GM23338 (cell line): ENCODE results near the gene RXRA. TPM values are rescaled to one million over a fixed set of nuclear protein-coding genes. Genes with fewer than 3 reads are reported as not detected.

Source experiments
- ATAC-seq: fragments of 200-7000 bp; cut with Tn5 transposase; 3 replicates; pipeline ENCODE4 v1.9.1; 2020
- DNase-seq: peaks from one replicate; pipeline ENCODE4 v3.0.0-alpha.2; 2015; ENCODE audit warnings: low spot score
- H2AFZ ChIP-seq: fragments of 200-600 bp; sonication (generic); 2 replicates; pipeline ENCODE4 v1.8.0; 2016; ENCODE audit warnings: antibody characterized with exemption, mild to moderate bottlenecking, moderate library complexity
- H3F3A ChIP-seq: fragments of 200-600 bp; sonication (generic); replicated peaks from 2 replicates; pipeline ENCODE4 v1.8.0; 2017; ENCODE audit warnings: antibody characterized with exemption, mixed run types, low read depth
- H3K27ac ChIP-seq: fragments of 200-600 bp; sonication (generic); 2 replicates; pipeline ENCODE4 v1.6.1; 2016; ENCODE audit warnings: low read depth
- H3K27me3 ChIP-seq: fragments of 200-600 bp; sonication (generic); 2 replicates; pipeline ENCODE4 v1.8.0; 2016; ENCODE audit warnings: mild to moderate bottlenecking, mixed run types, moderate library complexity; ENCODE audit not compliant: insufficient read depth
- H3K36me3 ChIP-seq: fragments of 200-600 bp; sonication (generic); 2 replicates; pipeline ENCODE4 v1.8.0; 2016; ENCODE audit warnings: mild to moderate bottlenecking; ENCODE audit not compliant: insufficient read depth
- H3K4me1 ChIP-seq: fragments of 200-600 bp; sonication (generic); 2 replicates; pipeline ENCODE4 v1.8.0; 2016; ENCODE audit warnings: mild to moderate bottlenecking, moderate library complexity; ENCODE audit not compliant: insufficient read depth
- H3K4me2 ChIP-seq: fragments of 200-600 bp; sonication (generic); 2 replicates; pipeline ENCODE4 v1.7.1; 2017; ENCODE audit warnings: mixed run types
- H3K4me3 ChIP-seq: fragments of 200-600 bp; sonication (generic); 2 replicates; pipeline ENCODE4 v1.6.1; 2016; ENCODE audit warnings: mixed run types
- H3K79me2 ChIP-seq: fragments of 200-600 bp; sonication (generic); replicated peaks from 2 replicates; pipeline ENCODE4 v1.8.0; 2017; ENCODE audit warnings: mild to moderate bottlenecking; ENCODE audit not compliant: insufficient read depth
- H3K9me2 ChIP-seq: fragments of 200-600 bp; sonication (generic); 2 replicates; pipeline ENCODE4 v1.8.0; 2017; ENCODE audit not compliant: insufficient read depth
- H4K20me1 ChIP-seq: fragments of 200-600 bp; sonication (generic); replicated peaks from 2 replicates; pipeline ENCODE4 v1.8.0; 2017; ENCODE audit warnings: mild to moderate bottlenecking; ENCODE audit not compliant: insufficient read depth
- H3K27ac Mint-ChIP-seq: 2 replicates; pipeline ENCODE4 v1.8.0; 2020; ENCODE audit warnings: inconsistent platforms, mild to moderate bottlenecking, moderate library complexity, mixed read lengths
- H3K27me3 Mint-ChIP-seq: 3 replicates; pipeline ENCODE4 v1.8.0; 2022; ENCODE audit warnings: low read depth, mild to moderate bottlenecking, moderate library complexity, mixed read lengths, inconsistent platforms; ENCODE audit not compliant: insufficient read depth, poor library complexity
- H3K36me3 Mint-ChIP-seq: 3 replicates; pipeline ENCODE4 v1.8.0; 2021; ENCODE audit warnings: low read depth, mild to moderate bottlenecking, inconsistent platforms, moderate library complexity, mixed read lengths
- H3K4me1 Mint-ChIP-seq: 3 replicates; pipeline ENCODE4 v1.8.0; 2020; ENCODE audit warnings: mild to moderate bottlenecking, inconsistent platforms, mixed read lengths
- H3K4me3 Mint-ChIP-seq: 3 replicates; pipeline ENCODE4 v1.8.0; 2021; ENCODE audit warnings: moderate library complexity, mild to moderate bottlenecking, inconsistent platforms, mixed read lengths
- H3K9me3 Mint-ChIP-seq: 3 replicates; pipeline ENCODE4 v1.8.0; 2020; ENCODE audit warnings: moderate library complexity, mild to moderate bottlenecking, inconsistent platforms, mixed read lengths
- CREB1 ChIP-seq: fragments of 250-450 bp; sonication (Bioruptor Pico); IDR thresholded peaks from 2 replicates; pipeline ENCODE4 v1.5.0; 2020; ENCODE audit warnings: low read depth, mild to moderate bottlenecking, moderate library complexity
- EZH2 ChIP-seq: fragments of 200-600 bp; sonication (generic); IDR thresholded peaks from one replicate; pipeline ENCODE4 v1.8.0; 2017; ENCODE audit warnings: antibody characterized with exemption, mild to moderate bottlenecking, low read depth; ENCODE audit not compliant: unreplicated experiment
- EZH2phosphoT487 ChIP-seq: fragments of 200-600 bp; sonication (generic); IDR thresholded peaks from one replicate; pipeline ENCODE4 v1.8.1; 2018; ENCODE audit warnings: antibody characterized with exemption; ENCODE audit not compliant: unreplicated experiment
- NANOG ChIP-seq: IDR thresholded peaks from 2 replicates; pipeline ENCODE4 v1.6.1; 2016; ENCODE audit warnings: antibody characterized with exemption, borderline replicate concordance
- POLR2AphosphoS5 ChIP-seq: IDR thresholded peaks from 2 replicates; pipeline ENCODE4 v1.6.1; 2016; ENCODE audit warnings: antibody characterized with exemption, low read depth
- STAT1 ChIP-seq: IDR thresholded peaks from one replicate; pipeline ENCODE4 v1.6.1; 2016; ENCODE audit warnings: antibody characterized with exemption; ENCODE audit not compliant: unreplicated experiment
- ZNF331 ChIP-seq: fragments of 250-450 bp; sonication (Bioruptor Pico); IDR thresholded peaks from 2 replicates; pipeline ENCODE4 v1.5.0; 2020; ENCODE audit warnings: low read depth, mild to moderate bottlenecking, moderate library complexity
- polyA plus RNA-seq: library from polyadenylated mRNA; unstranded; fragments of >200 nt; fragmentation: Nextera tagmentation; extraction: Ambion mirVana; gene quantifications from 2 replicates; pipeline ENCODE4 v1.2.1, GENCODE V29; 2016
- total RNA-seq: library from RNA; depleted of rRNA; stranded (reverse); fragments of >200 nt; shearing (Covaris generic); gene quantifications from 2 replicates; pipeline ENCODE4 v1.2.3, GENCODE V29; 2014
- TF ChIP-seq, protein P1 (sequence below), 2 experiments: fragments of 200-600 bp in 1 of 2; sonication (generic) in 1 of 2; conservative IDR thresholded peaks; 2 replicates each; pipeline versions ENCODE4 v1.5.1 to v1.6.1; 2016 to 2017; ENCODE audit warnings: antibody characterized with exemption in 2 of 2, low read depth in 2 of 2, mild to moderate bottlenecking in 2 of 2, moderate library complexity in 1 of 2
- TF ChIP-seq, protein P2 (sequence below): IDR thresholded peaks from one replicate; pipeline ENCODE4 v1.6.1; 2018; ENCODE audit warnings: antibody characterized with exemption; ENCODE audit not compliant: unreplicated experiment

The RXRA gene
- total and polyA plus RNA-seq, 2 experiments from 2014 or later: 4.9 to 17.9 TPM

DNA sequence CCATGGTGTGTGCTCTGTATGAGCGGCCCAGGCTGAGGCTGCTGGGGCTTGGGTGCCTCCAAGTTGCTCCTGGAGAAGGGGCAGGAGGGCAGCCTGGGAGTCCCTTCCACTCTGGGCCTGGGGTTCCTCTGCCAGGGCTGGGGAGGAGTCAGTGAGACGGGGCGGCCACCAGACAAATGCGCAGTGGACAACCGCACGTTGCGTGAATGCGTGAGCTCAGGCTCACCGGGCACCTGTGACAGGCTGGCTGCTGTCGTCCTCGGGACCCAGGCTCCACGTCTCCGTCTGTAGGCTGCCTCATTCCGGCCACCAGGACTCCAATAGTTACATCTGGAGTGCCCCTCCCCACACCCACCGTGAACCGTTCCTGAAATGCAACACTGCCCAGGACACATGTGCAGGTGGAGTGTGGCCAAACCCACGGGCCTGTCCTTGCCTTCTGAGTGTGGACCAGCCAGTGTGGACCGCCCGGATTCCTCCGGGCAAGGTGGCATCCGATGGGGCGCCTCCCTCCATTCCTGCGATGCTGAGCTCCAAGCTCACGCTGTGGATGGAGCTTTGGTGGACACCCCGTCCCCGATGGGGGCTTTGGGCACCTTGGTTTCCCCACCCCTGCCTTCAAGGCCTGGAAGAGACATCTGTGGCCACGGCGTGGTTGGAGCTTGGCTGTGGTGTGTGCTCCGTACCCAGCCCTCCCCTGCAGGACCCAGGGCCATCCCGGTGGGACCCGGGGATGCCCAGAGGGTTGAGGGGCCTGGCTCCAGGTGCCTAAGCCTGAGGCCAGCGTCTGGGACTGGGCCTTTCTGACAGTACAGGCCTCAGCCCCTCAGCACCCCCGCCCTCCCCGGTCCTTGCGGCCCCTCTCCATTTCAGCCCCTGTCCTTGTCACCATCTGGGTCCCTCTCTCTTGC lies 34.0 kb upstream of the RXRA start (continued):
- TF ChIP-seq EZH2 (no peak), CREB1 (CRISPR knock-in tag) (no peak), STAT1 (no peak), EZH2phosphoT487 (no peak), NANOG (no peak)
- TF ChIP-seq, protein P1, sequence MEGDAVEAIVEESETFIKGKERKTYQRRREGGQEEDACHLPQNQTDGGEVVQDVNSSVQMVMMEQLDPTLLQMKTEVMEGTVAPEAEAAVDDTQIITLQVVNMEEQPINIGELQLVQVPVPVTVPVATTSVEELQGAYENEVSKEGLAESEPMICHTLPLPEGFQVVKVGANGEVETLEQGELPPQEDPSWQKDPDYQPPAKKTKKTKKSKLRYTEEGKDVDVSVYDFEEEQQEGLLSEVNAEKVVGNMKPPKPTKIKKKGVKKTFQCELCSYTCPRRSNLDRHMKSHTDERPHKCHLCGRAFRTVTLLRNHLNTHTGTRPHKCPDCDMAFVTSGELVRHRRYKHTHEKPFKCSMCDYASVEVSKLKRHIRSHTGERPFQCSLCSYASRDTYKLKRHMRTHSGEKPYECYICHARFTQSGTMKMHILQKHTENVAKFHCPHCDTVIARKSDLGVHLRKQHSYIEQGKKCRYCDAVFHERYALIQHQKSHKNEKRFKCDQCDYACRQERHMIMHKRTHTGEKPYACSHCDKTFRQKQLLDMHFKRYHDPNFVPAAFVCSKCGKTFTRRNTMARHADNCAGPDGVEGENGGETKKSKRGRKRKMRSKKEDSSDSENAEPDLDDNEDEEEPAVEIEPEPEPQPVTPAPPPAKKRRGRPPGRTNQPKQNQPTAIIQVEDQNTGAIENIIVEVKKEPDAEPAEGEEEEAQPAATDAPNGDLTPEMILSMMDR (conservative IDR thresholded peaks at IDR 0.05; ENCODE audit: low read depth in 2 of 2): no peak
- TF ChIP-seq, protein P2, sequence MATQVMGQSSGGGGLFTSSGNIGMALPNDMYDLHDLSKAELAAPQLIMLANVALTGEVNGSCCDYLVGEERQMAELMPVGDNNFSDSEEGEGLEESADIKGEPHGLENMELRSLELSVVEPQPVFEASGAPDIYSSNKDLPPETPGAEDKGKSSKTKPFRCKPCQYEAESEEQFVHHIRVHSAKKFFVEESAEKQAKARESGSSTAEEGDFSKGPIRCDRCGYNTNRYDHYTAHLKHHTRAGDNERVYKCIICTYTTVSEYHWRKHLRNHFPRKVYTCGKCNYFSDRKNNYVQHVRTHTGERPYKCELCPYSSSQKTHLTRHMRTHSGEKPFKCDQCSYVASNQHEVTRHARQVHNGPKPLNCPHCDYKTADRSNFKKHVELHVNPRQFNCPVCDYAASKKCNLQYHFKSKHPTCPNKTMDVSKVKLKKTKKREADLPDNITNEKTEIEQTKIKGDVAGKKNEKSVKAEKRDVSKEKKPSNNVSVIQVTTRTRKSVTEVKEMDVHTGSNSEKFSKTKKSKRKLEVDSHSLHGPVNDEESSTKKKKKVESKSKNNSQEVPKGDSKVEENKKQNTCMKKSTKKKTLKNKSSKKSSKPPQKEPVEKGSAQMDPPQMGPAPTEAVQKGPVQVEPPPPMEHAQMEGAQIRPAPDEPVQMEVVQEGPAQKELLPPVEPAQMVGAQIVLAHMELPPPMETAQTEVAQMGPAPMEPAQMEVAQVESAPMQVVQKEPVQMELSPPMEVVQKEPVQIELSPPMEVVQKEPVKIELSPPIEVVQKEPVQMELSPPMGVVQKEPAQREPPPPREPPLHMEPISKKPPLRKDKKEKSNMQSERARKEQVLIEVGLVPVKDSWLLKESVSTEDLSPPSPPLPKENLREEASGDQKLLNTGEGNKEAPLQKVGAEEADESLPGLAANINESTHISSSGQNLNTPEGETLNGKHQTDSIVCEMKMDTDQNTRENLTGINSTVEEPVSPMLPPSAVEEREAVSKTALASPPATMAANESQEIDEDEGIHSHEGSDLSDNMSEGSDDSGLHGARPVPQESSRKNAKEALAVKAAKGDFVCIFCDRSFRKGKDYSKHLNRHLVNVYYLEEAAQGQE: no peak

DNA sequence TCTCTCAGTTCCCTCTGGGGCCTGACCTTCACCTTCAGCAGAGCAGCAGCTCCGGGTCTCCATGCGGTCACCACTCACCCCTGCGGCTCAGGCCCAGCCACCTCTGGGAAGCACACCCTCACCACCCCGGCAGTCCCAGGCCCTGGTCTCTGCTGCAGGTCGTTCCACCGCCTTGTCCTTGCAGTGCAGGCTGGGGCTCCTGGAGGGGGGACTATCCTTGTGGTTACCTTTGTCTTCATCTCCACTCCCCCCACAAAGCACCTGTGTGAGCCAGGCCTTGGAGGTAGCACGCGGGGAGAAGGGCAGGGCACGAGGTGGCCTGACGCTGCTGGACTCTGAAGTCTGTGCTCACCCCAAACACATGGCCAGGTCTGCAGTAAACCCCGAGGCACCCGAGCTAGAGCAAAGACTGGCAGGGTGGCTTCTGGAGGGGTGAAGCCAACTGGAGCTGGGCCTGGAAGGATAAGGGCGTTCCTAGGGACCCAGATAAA lies 33.2 kb upstream of the RXRA start:
- H3K9me3 Mint-ChIP-seq: no peaks in the 10 kb centered on the region
- no peak overlapping the region for H3K27ac Mint-ChIP-seq
- DNase-seq (no peak), ATAC-seq (no peak)
- H3K79me2 ChIP-seq: no peaks in the 10 kb centered on the region
- TF ChIP-seq NANOG (no peak), ZNF331 (CRISPR knock-in tag) (no peak), POLR2AphosphoS5 (no peak), STAT1 (no peak)
- TF ChIP-seq, protein P2: no peak
- H3K36me3 ChIP-seq: no peaks in the 10 kb centered on the region
- no peaks in the 10 kb centered on the region for H3F3A ChIP-seq
- no peak overlapping the region for H3K4me3 Mint-ChIP-seq
- no peak overlapping the region for H2AFZ ChIP-seq
- no peaks in the 10 kb centered on the region for H3K27me3 ChIP-seq
- H3K4me3 ChIP-seq: no peak overlapping the region
- peaks cover 9% of the 10 kb centered on the region; the same call in 2 of the 3 replicates for H3K4me1 Mint-ChIP-seq
- no peaks in the 10 kb centered on the region for H3K9me2 ChIP-seq
- H3K27me3 Mint-ChIP-seq: peaks cover 3% of the 10 kb centered on the region
- no peak overlapping the region for H3K27ac ChIP-seq
- H3K4me2 ChIP-seq: no peak overlapping the region
- no peaks in the 10 kb centered on the region for H3K4me1 ChIP-seq
- H4K20me1 ChIP-seq: no peaks in the 10 kb centered on the region
- no peaks in the 10 kb centered on the region for H3K36me3 Mint-ChIP-seq
